HFF-Myc (cell line): ENCODE results near the gene DOCK7.

ENCODE experiments used
- DNase-seq: peaks from one replicate; pipeline ENCODE4 v3.0.0-alpha.2; 2011; ENCODE audit warnings: low read depth; ENCODE audit errors: extremely low read depth
- H3K4me3 ChIP-seq: replicated peaks from 2 replicates; pipeline ENCODE4 v1.5.1; 2011; ENCODE audit warnings: low read depth, mild to moderate bottlenecking, control low read depth, low read length
- CTCF ChIP-seq: IDR thresholded peaks from 2 replicates; pipeline ENCODE4 v1.5.1; 2012; ENCODE audit warnings: mild to moderate bottlenecking, low read depth, low read length, control low read depth; ENCODE audit errors: missing control alignments

The DOCK7 gene

GRCh38 chr1:62693123-62693522, 4.9 kb upstream of the DOCK7 start:
- TF ChIP-seq CTCF = no peak
- no peak overlapping the region for H3K4me3 ChIP-seq
- no peak for DNase-seq

GRCh38 chr1:62691062-62691844, 3.1 kb upstream of the DOCK7 start:
- no peak for TF ChIP-seq CTCF
- no peak for DNase-seq
- H3K4me3 ChIP-seq = no peak overlapping the region

GRCh38 chr1:62689524-62689923, 1.3 kb upstream of the DOCK7 start:
- peak overlapping the region; percentile 63 for H3K4me3 ChIP-seq
- peak; percentile 66 for DNase-seq
- no peak for TF ChIP-seq CTCF

GRCh38 chr1:62688687-62689085, 500 bp upstream of the DOCK7 start:
- TF ChIP-seq CTCF = no peak
- H3K4me3 ChIP-seq = peak overlapping the region; percentile 63
- DNase-seq = no peak

GRCh38 chr1:62687421-62687902, 724 bp downstream of the DOCK7 start:
- H3K4me3 ChIP-seq = peak overlapping the region; percentile 63
- no peak for TF ChIP-seq CTCF
- no peak for DNase-seq

- no peak for TF ChIP-seq CTCF
- no peak for DNase-seq
- H3K4me3 ChIP-seq = peak overlapping the region; percentile 63
Measured at GRCh38 chr1:62686822-62687221, 1.4 kb downstream of the DOCK7 start.
